ENCODE data around the gene UBE4B.
A peak's percentile ranks its signal among the peaks of the same experiment; 100 is the strongest.

The UBE4B gene

GRCh38 chr1:10207810-10208209, 175.1 kb downstream of the UBE4B start:
- Histone ChIP-seq H3K9ac (no peak overlapping the region), H3K79me2 (no peaks in the 10 kb centered on the region), H3K36me3 (ENCODE audit: control insufficient read depth, insufficient read depth, low read length) (no peaks in the 10 kb centered on the region), H3K9me3 (ENCODE audit: control insufficient read depth, low read length) (no peaks in the 10 kb centered on the region), H3K4me1 (no peaks in the 10 kb centered on the region), H3K4me3 (ENCODE audit: low read depth, low read length) (no peak overlapping the region), H3K27ac (no peak overlapping the region), H2AFZ (no peak overlapping the region), H3K27me3 (ENCODE audit: control insufficient read depth, insufficient read depth, low read length) (no peaks in the 10 kb centered on the region), H3K4me2 (ENCODE audit: low read length) (no peak overlapping the region)
- TF ChIP-seq, protein P1, sequence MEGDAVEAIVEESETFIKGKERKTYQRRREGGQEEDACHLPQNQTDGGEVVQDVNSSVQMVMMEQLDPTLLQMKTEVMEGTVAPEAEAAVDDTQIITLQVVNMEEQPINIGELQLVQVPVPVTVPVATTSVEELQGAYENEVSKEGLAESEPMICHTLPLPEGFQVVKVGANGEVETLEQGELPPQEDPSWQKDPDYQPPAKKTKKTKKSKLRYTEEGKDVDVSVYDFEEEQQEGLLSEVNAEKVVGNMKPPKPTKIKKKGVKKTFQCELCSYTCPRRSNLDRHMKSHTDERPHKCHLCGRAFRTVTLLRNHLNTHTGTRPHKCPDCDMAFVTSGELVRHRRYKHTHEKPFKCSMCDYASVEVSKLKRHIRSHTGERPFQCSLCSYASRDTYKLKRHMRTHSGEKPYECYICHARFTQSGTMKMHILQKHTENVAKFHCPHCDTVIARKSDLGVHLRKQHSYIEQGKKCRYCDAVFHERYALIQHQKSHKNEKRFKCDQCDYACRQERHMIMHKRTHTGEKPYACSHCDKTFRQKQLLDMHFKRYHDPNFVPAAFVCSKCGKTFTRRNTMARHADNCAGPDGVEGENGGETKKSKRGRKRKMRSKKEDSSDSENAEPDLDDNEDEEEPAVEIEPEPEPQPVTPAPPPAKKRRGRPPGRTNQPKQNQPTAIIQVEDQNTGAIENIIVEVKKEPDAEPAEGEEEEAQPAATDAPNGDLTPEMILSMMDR (IDR thresholded peaks at IDR 0.05): no peak

- H2AFZ ChIP-seq: no peak overlapping the region
- H3K4me3 ChIP-seq (ENCODE audit: low read depth, low read length): no peak overlapping the region
- no peaks in the 10 kb centered on the region for H3K27me3 ChIP-seq (ENCODE audit: control insufficient read depth, insufficient read depth, low read length)
- no peaks in the 10 kb centered on the region for H3K79me2 ChIP-seq
- H3K4me2 ChIP-seq (ENCODE audit: low read length): no peak overlapping the region
- no peaks in the 10 kb centered on the region for H3K36me3 ChIP-seq (ENCODE audit: control insufficient read depth, insufficient read depth, low read length)
- H3K27ac ChIP-seq: no peak overlapping the region
- no peak overlapping the region for H3K9ac ChIP-seq
- no peaks in the 10 kb centered on the region for H3K9me3 ChIP-seq (ENCODE audit: control insufficient read depth, low read length)
- TF ChIP-seq, protein P1 (IDR thresholded peaks at IDR 0.05): no peak
- H3K4me1 ChIP-seq: no peaks in the 10 kb centered on the region
Measured at GRCh38 chr1:10208537-10208936, 175.8 kb downstream of the UBE4B start.

DNA sequence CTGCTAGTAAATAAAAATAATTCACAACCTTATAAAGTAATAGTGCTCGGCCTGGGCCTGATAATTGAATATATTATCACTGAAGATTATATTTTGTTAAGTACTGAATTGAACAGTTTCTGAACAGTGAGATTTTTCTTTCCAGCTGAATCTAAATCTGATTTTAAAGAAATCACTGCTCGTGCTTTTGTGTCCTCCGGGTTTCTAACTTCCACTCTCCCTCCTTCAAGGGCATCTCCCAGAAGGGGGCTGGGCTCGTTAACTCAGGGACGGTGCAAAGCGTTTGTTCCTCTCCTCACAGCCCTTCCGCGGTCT, 176.8 kb downstream of the UBE4B start:
- TF ChIP-seq, protein P1 (IDR thresholded peaks at IDR 0.05): no peak
- H3K4me2 ChIP-seq (ENCODE audit: low read length): peak overlapping the region; percentile 98
- H3K36me3 ChIP-seq (ENCODE audit: control insufficient read depth, insufficient read depth, low read length): no peaks in the 10 kb centered on the region
- H3K9me3 ChIP-seq (ENCODE audit: control insufficient read depth, low read length): no peaks in the 10 kb centered on the region
- H3K9ac ChIP-seq: no peak overlapping the region
- H3K27ac ChIP-seq: peak overlapping the region; percentile 95
- no peaks in the 10 kb centered on the region for H3K4me1 ChIP-seq
- H3K27me3 ChIP-seq (ENCODE audit: control insufficient read depth, insufficient read depth, low read length): no peaks in the 10 kb centered on the region
- H3K79me2 ChIP-seq: no peaks in the 10 kb centered on the region
- peak overlapping the region; percentile 97 for H2AFZ ChIP-seq
- H3K4me3 ChIP-seq (ENCODE audit: low read depth, low read length): peak overlapping the region; percentile 89

DNA sequence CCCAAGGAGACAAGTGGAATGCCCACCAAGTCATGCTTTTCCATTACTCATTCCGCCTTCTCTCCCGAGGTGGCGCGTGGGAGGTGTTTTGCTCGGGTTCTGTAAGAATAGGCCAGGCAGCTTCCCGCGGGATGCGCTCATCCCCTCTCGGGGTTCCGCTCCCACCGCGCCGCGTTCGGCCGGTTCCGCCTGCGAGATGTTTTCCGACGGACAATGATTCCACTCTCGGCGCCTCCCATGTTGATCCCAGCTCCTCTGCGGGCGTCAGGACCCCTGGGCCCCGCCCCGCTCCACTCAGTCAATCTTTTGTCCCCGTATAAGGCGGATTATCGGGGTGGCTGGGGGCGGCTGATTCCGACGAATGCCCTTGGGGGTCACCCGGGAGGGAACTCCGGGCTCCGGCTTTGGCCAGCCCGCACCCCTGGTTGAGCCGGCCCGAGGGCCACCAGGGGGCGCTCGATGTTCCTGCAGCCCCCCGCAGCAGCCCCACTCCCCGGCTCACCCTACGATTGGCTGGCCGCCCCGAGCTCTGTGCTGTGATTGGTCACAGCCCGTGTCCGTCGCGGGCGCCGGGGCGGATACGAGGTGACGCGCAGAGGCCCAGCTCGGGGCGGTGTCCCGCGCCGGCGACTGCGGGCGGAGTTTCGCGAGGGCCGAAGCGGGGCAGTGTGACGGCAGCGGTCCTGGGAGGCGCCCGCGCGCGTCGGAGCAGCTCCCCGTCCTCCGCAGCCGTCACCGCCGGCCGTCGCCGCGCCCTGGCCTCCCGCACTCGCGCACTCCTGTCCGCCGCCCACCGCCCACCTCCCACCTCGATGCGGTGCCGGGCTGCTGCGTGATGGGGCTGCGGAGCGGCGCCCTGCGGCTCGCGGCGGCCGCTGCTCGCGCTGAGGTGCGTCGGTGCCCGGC, 177.4 kb downstream of the UBE4B start, which contains the start of gene KIF1B:
Gene KIF1B (plus strand): TSS at position 666 of the 906 bp plus-strand sequence. CDS start 21,759 bp downstream, outside the sequence.
- peak within 1 kb of the TSS; percentile 91 for H3K4me3 ChIP-seq (ENCODE audit: low read depth, low read length)
- peak within 1 kb of the TSS; percentile 97 for H2AFZ ChIP-seq
- H3K9me3 ChIP-seq (ENCODE audit: control insufficient read depth, low read length): no peaks in the 10 kb centered on the region
- H3K9ac ChIP-seq: peak within 1 kb of the TSS; percentile 67
- H3K4me2 ChIP-seq (ENCODE audit: low read length): peak within 1 kb of the TSS; percentile 98
- H3K79me2 ChIP-seq: peaks cover 3% of the 10 kb centered on the region
- TF ChIP-seq, protein P1 (IDR thresholded peaks at IDR 0.05): peak; percentile 96
- peak within 1 kb of the TSS; percentile 95 for H3K27ac ChIP-seq
- H3K27me3 ChIP-seq (ENCODE audit: control insufficient read depth, insufficient read depth, low read length): no peaks in the 10 kb centered on the region
- no peaks in the 10 kb centered on the region for H3K4me1 ChIP-seq
- no peaks in the 10 kb centered on the region for H3K36me3 ChIP-seq (ENCODE audit: control insufficient read depth, insufficient read depth, low read length)
